ENCODE results near the gene TM9SF2. TPM values are rescaled to one million over a fixed set of nuclear protein-coding genes. Genes with fewer than 3 reads are reported as not detected.
"Not testable (repeated sequence)": the region's sequence is repeated elsewhere in the genome, so short reads cannot be mapped to it uniquely, and the experiment has no call there.

The TM9SF2 gene
- polyA plus RNA-seq, 3 donors = 186 to 198 (median 190) TPM

DNA sequence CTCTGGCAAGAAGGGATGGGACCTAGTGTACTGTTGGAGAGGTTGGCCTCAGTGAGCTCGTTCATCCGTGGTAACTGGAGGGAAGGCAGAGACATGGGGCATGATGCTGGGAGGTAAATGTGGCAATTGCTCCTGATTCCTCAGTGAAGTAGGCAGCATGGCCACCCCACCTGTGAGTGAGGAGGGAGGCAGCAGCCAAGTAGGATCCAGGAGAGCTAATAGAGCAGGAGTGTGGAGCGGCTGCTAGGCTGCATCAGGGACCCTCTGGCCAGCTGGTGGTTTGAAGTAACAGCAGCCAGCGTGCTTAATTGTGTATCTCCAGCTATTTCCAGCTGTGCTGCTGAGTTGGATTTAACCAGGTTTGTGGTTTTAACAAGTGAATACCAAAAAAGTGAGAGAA, 24.7 kb downstream of the TM9SF2 start:
- no peak for DNase-seq

DNA sequence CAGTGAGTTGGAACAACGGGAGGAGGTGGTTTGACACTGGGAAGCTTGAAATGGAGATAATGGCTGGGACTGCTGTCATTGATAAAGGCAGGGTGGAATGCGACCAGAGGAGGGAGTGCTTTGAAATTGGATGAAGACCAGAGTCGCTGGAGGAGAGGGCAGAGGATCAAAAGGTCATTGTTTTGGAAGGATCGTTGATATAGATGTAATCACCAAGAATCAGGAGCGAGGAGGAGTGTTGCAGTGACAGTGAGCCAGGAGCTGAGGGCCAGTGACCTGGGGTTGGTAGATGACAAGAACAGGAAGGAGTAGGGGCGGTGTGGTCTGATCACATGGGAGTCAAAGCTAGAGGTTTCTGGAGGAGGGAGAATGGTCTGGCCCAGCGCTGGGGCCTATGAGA, 25.3 kb downstream of the TM9SF2 start:
- no peak for DNase-seq

- no peak for DNase-seq
Measured at GRCh38 chr13:99527301-99527700, 26.0 kb downstream of the TM9SF2 start.

DNA sequence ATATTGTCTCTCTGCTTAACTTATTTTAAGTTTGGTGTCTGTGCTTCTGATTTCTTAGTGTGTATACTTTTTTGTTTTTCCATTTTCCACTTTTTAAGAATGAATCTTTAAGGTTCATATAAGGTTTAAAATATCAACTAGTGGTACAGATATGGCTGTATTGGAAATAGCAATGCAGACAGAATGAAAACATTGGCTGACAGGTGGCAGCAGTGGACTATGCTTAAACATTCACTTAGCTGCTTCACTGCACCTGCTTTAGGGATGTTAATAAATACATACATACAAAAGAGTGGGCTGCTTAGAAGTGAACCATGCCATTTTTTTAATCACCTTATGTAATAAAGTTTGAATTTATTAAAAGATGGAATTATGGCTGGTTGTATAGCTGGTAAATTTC, 27.3 kb downstream of the TM9SF2 start:
- DNase-seq = peak; percentile 11

DNA sequence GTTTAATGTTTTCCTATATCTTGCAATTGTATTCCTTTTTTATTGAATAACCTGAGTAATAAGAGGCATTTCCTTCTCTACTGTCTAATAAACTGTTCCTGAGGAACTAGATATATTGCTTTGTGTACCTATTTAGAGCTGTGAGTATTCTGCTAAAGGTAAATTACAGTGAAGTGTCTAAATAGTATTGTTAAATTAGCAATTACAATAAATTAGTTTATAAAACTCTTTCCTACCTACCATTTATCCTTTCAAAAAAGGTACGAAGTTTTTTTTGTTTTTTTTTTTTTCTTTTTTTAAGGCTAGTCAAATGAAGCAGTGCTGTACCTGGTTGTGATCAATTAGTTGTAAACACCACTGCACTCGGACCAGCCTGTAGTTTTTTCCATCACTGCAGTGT, 34.8 kb downstream of the TM9SF2 start:
- DNase-seq = no peak

DNA sequence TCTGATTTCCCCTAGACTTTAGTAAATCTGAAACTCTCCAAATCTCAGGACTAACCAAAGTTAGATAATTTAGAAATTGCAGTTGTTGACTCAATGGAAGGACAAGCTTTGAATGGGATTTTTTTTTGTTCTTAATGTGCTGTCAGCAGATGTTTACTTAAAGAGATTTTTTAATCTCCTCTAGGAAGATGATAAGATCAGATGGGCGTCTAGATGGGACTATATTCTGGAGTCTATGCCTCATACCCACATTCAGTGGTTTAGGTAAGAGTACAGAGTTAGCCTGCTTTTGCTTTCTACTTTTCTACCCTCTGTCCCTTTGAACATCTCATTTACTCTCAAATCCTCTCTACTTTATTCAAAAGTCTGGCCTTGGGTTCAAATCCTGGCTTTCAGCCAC, 39.3 kb downstream of the TM9SF2 start:
- DNase-seq = no peak

GRCh38 chr13:99542788-99543406, 41.6 kb downstream of the TM9SF2 start:
- DNase-seq = no peak

GRCh38 chr13:99545361-99545760, 44.1 kb downstream of the TM9SF2 start:
- DNase-seq = no peak

DNA sequence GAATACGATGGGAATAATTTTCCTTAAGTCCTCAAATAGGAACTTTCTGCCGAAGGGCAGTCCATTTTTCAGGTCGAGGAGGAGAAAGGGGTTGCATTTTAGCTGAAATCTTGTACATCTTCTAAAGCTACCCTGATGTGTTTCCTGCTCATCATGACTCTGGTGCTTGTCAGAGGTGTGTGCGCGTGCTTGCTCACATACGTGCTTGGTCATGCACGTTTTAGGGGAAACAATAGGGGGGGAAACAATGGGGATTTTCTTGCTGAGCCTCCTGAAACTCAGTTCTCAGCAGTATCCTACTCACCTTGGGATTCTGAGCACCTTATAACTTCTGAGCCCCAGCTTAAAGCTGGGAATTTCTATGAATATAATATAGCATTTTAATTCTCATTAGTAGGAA, 44.7 kb downstream of the TM9SF2 start:
- no peak for DNase-seq

DNA sequence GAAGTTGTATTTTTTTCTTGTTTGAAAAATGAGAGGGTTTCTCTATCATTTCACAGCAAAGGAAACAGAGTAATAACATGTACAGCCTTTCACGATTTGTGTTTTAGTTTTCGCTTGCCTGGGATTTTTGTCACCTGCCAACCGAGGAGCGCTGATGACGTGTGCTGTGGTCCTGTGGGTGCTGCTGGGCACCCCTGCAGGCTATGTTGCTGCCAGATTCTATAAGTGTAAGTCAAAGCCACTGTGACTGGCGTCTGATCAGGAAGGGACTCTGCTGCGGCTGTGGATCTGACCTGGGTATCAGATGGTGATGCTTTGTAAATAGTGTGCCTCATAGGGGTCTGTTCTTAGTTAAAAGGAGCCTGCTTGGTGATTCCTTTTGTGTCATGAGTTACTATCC, 45.6 kb downstream of the TM9SF2 start:
- no peak for DNase-seq

- no peak for DNase-seq
Measured at GRCh38 chr13:99548448-99548847, 47.2 kb downstream of the TM9SF2 start.

DNA sequence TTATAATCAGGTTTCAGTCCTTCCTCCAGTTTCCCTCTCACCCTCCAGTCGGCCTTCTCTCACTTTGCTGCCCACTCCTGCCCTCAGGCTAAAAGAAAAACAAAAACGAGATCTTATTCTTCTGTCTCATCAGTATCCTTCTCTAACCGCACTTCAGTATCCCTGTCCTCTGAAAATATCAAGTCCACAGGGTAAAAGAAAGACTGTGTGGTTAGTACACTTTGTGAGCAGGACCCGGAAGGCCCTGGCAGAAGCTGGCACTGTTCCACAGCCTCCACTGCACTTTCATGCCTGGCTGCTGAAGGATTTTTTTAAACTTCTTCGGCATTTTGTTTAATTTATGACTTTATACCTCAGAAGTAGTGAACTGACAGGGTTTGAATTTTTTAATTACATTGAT, 51.8 kb downstream of the TM9SF2 start:
- no peak for DNase-seq

DNA sequence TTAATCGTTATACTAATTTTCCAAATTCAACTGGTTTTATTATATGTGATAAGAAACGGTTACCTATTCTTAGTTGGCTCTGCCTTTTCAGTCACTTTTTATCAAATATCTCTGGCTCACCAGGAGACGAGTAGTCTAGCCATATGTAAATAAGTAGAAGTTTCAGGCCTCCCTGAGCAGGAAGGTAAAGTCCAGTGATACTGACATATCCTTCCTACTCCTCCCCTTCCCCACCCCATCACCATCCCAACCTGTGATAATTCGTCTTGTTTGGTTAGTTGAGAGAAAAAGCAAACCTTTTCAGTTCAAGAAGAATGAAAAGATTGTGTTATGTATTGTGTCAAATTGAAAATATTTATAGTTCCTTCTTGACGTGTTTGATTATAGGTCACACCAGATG, 53.9 kb downstream of the TM9SF2 start:
- no peak for DNase-seq

- no peak for DNase-seq
Measured at GRCh38 chr13:99556867-99557443, 55.7 kb downstream of the TM9SF2 start.

- no peak for DNase-seq
Measured at GRCh38 chr13:99558570-99559180, 57.4 kb downstream of the TM9SF2 start.

DNA sequence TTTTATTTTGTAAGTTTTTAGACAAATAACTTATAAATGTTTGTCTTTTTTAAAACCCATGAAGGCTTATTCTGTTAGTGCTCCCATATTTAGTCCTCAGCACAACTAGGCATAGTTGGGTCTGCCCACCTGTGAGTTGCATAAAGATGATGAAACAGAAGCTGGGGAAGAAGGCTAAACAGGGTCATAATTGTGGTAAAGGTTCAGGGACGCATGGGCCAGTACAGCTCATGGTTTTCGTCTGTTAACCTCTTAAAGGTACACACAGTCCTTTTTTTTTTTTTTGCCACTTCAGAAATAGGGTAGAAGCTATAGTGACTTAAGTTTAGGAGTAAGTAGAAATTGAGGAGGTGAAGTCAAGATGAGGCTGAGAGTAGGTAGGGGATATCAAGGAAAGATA, 58.3 kb downstream of the TM9SF2 start:
- no peak for DNase-seq

GRCh38 chr13:99563404-99563803, 62.1 kb downstream of the TM9SF2 start:
- no peak for DNase-seq

DNA sequence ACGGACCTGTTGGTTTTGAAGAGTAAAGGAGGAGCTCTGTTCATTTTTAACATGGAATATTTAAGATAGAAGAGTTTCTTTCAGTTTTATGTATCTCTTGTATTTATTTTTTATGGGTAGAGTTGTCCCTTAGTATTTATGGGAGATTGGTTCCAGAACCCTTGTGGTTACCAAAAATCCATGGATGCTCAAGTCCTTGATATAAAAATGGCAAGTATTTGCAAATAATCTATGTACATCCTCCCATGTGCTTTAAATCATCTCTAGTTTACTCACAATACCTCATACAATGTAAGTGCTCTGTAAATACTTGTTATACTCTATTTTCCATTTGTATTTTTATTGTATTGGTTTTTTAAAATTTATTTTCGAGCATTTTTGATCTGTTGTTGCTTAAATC, 63.1 kb downstream of the TM9SF2 start:
- no peak for DNase-seq

DNA sequence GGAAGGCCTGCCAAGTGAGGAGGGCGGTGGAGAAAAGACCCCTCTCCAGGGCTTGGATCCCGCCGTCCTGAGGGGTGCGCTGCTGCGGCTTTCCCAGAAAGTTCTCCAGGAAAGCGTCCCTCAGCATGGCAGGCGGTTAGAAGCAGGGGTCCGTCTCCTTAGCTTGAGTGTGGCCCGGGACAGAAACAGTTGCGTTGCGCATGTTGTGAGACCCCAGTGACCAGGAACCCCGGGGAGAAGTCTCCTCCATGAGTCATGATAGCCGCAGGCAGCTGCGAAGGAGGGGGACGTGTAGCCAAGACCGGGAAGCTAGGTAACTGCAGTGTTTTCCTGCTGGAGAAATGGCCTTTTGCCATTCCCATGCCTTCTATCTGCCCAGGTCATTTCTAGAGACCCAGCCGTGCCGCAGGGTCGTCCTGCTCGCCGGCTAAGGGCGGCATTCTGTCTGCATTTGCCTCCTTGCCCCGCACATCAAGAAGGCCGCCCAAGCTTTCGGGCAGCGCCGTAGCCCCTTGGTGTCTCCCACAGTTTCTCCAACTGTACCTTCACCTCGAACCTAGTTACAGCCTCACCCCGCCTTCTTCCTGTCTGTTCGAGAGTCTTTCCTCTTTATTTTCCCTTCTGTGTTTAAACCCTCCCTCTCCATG, 64.3 kb downstream of the TM9SF2 start:
- no peak for DNase-seq

DNA sequence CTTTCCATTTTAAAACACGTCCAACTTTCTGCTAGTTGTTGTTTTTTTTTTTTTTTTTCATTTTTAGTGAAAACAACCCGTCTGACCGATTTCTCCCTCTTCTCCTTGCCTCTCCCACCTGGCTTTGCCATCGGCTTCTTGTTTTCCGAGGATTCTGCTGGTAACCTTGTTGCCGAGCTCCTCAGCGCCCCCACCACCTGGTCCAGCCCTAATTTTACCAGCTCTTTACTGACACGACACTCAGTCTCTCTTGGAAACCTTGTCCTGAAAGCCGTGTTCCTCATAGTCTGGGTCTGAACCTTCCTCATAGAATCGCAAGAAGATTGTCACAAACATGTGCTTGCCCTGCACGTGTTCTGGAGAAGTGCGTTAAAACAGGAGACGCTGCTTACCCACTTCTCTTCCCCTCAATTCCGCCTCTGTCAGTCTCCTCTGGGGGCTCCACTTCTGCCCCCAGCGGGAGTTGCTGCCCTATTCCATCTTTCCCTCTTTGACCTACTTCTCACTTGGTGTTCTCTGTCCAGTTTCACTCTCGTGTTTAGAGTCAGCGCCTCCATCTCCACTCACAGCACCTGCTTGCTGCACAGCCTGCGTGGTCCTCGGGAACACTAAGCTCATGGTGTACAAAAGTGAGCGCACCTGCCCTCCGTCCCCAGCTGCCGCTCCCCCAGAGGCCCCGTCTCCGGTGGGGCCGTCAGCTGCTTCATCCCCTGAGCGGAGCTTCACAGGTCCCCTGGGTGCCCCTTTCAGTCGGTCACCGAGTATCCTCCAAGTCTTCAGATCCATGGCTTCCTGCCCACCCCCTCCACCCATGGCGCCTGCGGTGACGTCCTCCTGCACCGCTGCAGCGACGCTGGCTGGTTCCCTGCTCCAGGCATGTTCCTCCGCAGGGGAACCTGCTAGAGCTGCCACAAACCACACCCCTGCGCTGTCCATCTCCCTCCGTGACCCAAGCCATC, 65.1 kb downstream of the TM9SF2 start:
- DNase-seq = no peak

GRCh38 chr13:99568901-99569300, 67.6 kb downstream of the TM9SF2 start:
- not testable (repeated sequence) for DNase-seq

- DNase-seq = no peak
Measured at GRCh38 chr13:99572131-99572530, 70.9 kb downstream of the TM9SF2 start.

Measured in renal pelvis (tissue), 4 donors.